ENCODE results near the gene PRR12. TPM values are rescaled to one million over a fixed set of nuclear protein-coding genes. Genes with fewer than 3 reads are reported as not detected.

Gene PRR12
- polyA plus RNA-seq, 1 donor (not counting 4 experiments of a cell fraction or from before 2014, with no cell fraction given), result 0.35 TPM

- no peaks in the 10 kb centered on the region for H3K36me3 ChIP-seq (ENCODE audit: control insufficient read depth in 2 of 2, extremely low read depth in 1 of 2, insufficient read depth in 2 of 2, low read length in 2 of 2)
- TF ChIP-seq EZH2 (IDR thresholded peaks at IDR 0.05; ENCODE audit: low read length) (no peak), CTCF (optimal IDR thresholded peaks at IDR 0.05 in 1 of 3, IDR thresholded peaks at IDR 0.05 in 1 of 3, conservative IDR thresholded peaks at IDR 0.05 in 1 of 3; ENCODE audit: extremely low read depth in 1 of 3, insufficient read depth in 2 of 3, low read length in 3 of 3) (no peak)
- H3K79me2 ChIP-seq (ENCODE audit: control insufficient read depth, insufficient read depth, low read length), result no peaks in the 10 kb centered on the region
- no peak for FAIRE-seq
- H3K4me2 ChIP-seq (ENCODE audit: control insufficient read depth, extremely low read depth, insufficient read depth, low read depth, low read length), result no peak overlapping the region
- H3K9ac ChIP-seq (ENCODE audit: control insufficient read depth, extremely low read depth, insufficient read depth, low read length), result no peak overlapping the region
- H3K27ac ChIP-seq (ENCODE audit: control insufficient read depth, insufficient read depth, low read length), result no peak overlapping the region
- dilution Hi-C loops (cut with MboI; ENCODE audit: extremely low pct_ligation_motif_present, low sequenced_read_pairs), result no loop called here
- no peaks in the 10 kb centered on the region for H3K9me1 ChIP-seq (ENCODE audit: control insufficient read depth, extremely low read depth, insufficient read depth, low read length)
- H3K27me3 ChIP-seq (ENCODE audit: control insufficient read depth, extremely low read depth, insufficient read depth, low read length), result no peaks in the 10 kb centered on the region
- H3K9me3 ChIP-seq (ENCODE audit: control insufficient read depth, low read depth, low read length), result no peaks in the 10 kb centered on the region
- H4K20me1 ChIP-seq (ENCODE audit: control insufficient read depth, extremely low read depth, insufficient read depth, low read length), result no peaks in the 10 kb centered on the region
- H2AFZ ChIP-seq (ENCODE audit: control insufficient read depth, low read length), result no peak overlapping the region
- no peak overlapping the region for H3K4me3 ChIP-seq (ENCODE audit: control insufficient read depth in 2 of 3, extremely low read depth in 1 of 3, insufficient read depth in 2 of 3, low read depth in 1 of 3, low read length in 3 of 3)
- no peak for DNase-seq (ENCODE audit: low read depth, low spot score)
- peaks cover 4% of the 10 kb centered on the region for H3K4me1 ChIP-seq (ENCODE audit: control insufficient read depth, extremely low read depth, insufficient read depth, low read length)
These were observed 48.5 kb upstream of the PRR12 start for GRCh38 chr19:49542446-49542845.

GRCh38 chr19:49543032-49543431 is 48.0 kb upstream of the PRR12 start:
- H3K4me1 ChIP-seq (ENCODE audit: control insufficient read depth, extremely low read depth, insufficient read depth, low read length), result peaks cover 4% of the 10 kb centered on the region
- no peak for DNase-seq (ENCODE audit: low read depth, low spot score)
- dilution Hi-C loops (cut with MboI; ENCODE audit: extremely low pct_ligation_motif_present, low sequenced_read_pairs), result no loop called here
- H3K79me2 ChIP-seq (ENCODE audit: control insufficient read depth, insufficient read depth, low read length), result no peaks in the 10 kb centered on the region
- H3K4me3 ChIP-seq (ENCODE audit: control insufficient read depth in 2 of 3, extremely low read depth in 1 of 3, insufficient read depth in 2 of 3, low read depth in 1 of 3, low read length in 3 of 3), result no peak overlapping the region
- no peak for FAIRE-seq
- no peak overlapping the region for H2AFZ ChIP-seq (ENCODE audit: control insufficient read depth, low read length)
- TF ChIP-seq CTCF (optimal IDR thresholded peaks at IDR 0.05 in 1 of 3, IDR thresholded peaks at IDR 0.05 in 1 of 3, conservative IDR thresholded peaks at IDR 0.05 in 1 of 3; ENCODE audit: extremely low read depth in 1 of 3, insufficient read depth in 2 of 3, low read length in 3 of 3) (no peak), EZH2 (IDR thresholded peaks at IDR 0.05; ENCODE audit: low read length) (no peak)
- no peaks in the 10 kb centered on the region for H3K27me3 ChIP-seq (ENCODE audit: control insufficient read depth, extremely low read depth, insufficient read depth, low read length)
- no peak overlapping the region for H3K4me2 ChIP-seq (ENCODE audit: control insufficient read depth, extremely low read depth, insufficient read depth, low read depth, low read length)
- H3K9me3 ChIP-seq (ENCODE audit: control insufficient read depth, low read depth, low read length), result no peaks in the 10 kb centered on the region
- H3K9me1 ChIP-seq (ENCODE audit: control insufficient read depth, extremely low read depth, insufficient read depth, low read length), result no peaks in the 10 kb centered on the region
- H3K36me3 ChIP-seq (ENCODE audit: control insufficient read depth in 2 of 2, extremely low read depth in 1 of 2, insufficient read depth in 2 of 2, low read length in 2 of 2), result no peaks in the 10 kb centered on the region
- H3K27ac ChIP-seq (ENCODE audit: control insufficient read depth, insufficient read depth, low read length), result no peak overlapping the region
- no peak overlapping the region for H3K9ac ChIP-seq (ENCODE audit: control insufficient read depth, extremely low read depth, insufficient read depth, low read length)
- no peaks in the 10 kb centered on the region for H4K20me1 ChIP-seq (ENCODE audit: control insufficient read depth, extremely low read depth, insufficient read depth, low read length)

Measured in keratinocyte (primary cell).